ENCODE data around the gene HOXC12.

The HOXC12 gene

DNA sequence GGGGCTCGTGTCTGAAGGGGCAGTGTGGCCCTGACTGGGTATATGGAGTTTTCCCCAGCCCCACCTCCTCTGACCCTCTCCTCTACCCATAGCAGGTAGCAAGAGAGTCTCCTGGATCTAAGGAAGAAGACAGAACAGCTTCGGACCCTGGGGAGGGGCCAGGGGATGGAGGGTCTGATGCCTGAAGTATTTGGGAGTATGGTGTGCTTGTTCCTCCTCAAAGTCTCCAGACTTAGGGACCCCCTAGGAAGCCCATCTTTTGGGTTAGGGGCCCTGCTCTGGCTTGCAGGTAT lies 53.5 kb downstream of the HOXC12 start:
- Histone ChIP-seq H3K27me3 (ENCODE audit: low read depth, low read length) (peaks cover 55% of the 10 kb centered on the region), H2AFZ (ENCODE audit: low read depth, low read length) (no peak overlapping the region), H3K4me1 (ENCODE audit: low read length) (peaks cover 43% of the 10 kb centered on the region), H3K4me2 (ENCODE audit: low read length) (peak overlapping the region; percentile 73), H3K4me3 (ENCODE audit: low read length) (peak overlapping the region; percentile 79; the same call in 1 of the 2 replicates), H3K9ac (ENCODE audit: low read length) (no peak overlapping the region), H3K27ac (ENCODE audit: low read length) (no peak overlapping the region), H3K36me3 (replicated peaks; ENCODE audit: low read depth, low read length) (no peaks in the 10 kb centered on the region), H3K9me3 (ENCODE audit: insufficient read depth, low read length) (no peaks in the 10 kb centered on the region), H3K79me2 (ENCODE audit: low read length) (no peaks in the 10 kb centered on the region), H4K20me1 (ENCODE audit: insufficient read depth, low read length) (no peaks in the 10 kb centered on the region)
- TF ChIP-seq EZH2phosphoT487 (IDR thresholded peaks at IDR 0.05; ENCODE audit: low read depth) = no peak
- TF ChIP-seq, protein P1, sequence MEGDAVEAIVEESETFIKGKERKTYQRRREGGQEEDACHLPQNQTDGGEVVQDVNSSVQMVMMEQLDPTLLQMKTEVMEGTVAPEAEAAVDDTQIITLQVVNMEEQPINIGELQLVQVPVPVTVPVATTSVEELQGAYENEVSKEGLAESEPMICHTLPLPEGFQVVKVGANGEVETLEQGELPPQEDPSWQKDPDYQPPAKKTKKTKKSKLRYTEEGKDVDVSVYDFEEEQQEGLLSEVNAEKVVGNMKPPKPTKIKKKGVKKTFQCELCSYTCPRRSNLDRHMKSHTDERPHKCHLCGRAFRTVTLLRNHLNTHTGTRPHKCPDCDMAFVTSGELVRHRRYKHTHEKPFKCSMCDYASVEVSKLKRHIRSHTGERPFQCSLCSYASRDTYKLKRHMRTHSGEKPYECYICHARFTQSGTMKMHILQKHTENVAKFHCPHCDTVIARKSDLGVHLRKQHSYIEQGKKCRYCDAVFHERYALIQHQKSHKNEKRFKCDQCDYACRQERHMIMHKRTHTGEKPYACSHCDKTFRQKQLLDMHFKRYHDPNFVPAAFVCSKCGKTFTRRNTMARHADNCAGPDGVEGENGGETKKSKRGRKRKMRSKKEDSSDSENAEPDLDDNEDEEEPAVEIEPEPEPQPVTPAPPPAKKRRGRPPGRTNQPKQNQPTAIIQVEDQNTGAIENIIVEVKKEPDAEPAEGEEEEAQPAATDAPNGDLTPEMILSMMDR (IDR thresholded peaks at IDR 0.05; ENCODE audit: low read depth, low read length) = no peak

Data from OCI-LY3 (cell line).